ENCODE measurements around the gene SIGLEC10.

- TF ChIP-seq CTCF (IDR thresholded peaks at IDR 0.05) (no peak), POLR2A (IDR thresholded peaks at IDR 0.05) (no peak), POLR2AphosphoS5 (IDR thresholded peaks at IDR 0.05) (no peak), EP300 (IDR thresholded peaks at IDR 0.05) (no peak)
Measured at GRCh38 chr19:51462276-51462675, 44.8 kb upstream of the SIGLEC10 start.
